NCI-H2107 treated with DMSO at 0.1 percent for 48 hours (cell line): Measurements from ENCODE around the gene CCM2L.

Experiments used
- DNase-seq: peaks from one replicate; lab custom pipeline; 2025; ENCODE audit not compliant: unreplicated experiment; lab: John Stamatoyannopoulos, UW

Gene CCM2L

DNA sequence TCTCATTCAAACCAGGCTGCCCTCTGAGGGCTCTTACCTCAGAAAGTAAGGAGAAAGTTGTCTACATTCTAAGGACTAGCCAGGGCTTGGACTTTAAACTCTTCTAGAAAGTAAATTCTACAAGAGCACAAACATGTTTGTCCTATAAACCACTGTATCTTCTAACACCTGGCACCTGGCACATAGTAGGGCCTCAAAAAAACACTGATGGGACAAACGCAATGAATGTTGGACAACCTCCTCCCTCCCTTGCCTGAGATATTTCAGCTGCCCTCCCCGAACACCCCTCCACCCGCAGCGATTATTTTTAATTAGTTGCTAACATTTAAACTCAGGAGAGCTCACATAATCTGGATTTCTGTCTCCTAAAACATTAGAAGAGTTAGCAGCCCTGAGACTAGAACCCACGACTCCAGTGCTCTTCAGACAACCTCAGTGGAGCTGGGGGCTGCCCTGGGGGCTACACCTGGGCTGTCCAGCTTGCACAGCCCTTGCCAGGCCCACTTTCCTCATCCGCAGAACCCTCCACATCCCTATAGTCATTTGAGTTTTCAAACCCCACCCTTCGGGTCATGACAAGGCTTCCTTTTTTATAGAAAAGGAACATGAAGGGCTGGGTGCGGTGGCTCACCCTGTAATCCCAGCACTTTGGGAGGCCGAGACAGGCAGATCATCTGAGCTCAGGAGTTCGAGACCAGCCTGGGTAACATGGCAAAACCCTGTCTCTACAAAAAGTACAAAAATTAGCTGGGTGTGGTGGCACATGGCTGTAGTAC, 46.7 kb downstream of the CCM2L start:
- no peak for DNase-seq

DNA sequence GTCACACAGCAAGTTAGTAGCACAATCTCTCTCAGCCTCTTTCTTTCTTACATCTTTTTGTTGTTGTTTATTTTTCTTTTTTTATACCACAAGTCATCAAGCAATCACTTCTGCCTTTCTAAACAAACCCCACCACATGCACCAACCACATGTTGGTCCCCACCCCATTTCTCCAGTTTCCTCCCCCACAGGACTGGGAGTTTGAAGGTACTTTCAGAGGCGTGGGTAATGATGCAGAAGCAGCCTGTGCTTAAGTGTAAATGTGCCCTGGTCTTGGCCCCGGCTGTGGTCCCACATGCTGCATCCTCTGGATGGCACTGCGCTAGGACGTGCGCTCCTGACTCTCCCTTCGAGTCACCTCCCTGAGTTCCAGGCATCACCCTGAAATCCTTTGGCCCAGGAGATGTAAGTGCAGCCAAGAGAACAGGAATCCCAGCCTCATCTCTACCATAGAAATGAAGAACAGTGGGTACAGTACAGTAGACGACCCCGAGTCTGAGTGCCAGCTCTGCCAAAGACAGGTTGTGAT, 47.5 kb downstream of the CCM2L start:
- no peak for DNase-seq

DNA sequence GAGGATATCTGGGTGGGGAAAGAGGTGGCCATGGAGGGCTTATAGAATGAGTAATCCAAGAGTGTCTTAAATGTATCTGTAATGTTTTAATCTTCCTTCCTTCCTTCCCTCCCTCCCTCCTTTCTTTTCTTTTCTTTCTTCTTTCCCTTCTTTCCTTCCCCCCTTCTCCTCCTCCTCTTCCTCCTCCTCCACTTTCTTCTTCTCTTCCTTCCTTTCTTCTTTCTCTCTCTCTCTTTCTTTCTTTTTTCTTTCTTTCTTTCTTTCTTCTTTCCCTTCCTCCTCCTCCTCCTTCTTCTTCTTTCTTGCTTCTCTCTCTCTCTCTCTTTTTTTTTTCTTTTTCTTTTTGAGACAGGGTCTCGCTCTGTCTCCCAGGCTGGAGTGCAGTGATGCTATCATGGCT, 49.0 kb downstream of the CCM2L start:
- DNase-seq = no peak

DNA sequence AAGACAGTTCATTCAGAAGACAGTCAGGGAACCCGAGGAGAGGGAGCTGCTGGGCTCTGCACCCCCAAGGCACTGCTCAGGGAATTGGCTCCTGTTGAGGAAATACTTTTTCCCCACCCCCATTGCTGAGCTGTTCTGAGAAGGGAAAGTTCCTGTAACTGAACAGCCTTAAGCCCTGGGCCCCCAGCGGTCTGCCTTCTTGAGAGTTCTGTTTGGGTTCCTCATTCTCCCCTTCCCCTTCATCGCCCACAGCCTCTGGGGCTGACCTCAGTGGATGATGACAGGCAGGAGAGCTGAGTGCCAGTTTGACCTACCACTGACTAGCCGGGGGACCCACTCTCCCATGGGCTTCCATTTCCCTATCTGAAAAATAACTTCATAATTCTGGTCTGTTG, 52.5 kb downstream of the CCM2L start:
- DNase-seq = no peak

DNA sequence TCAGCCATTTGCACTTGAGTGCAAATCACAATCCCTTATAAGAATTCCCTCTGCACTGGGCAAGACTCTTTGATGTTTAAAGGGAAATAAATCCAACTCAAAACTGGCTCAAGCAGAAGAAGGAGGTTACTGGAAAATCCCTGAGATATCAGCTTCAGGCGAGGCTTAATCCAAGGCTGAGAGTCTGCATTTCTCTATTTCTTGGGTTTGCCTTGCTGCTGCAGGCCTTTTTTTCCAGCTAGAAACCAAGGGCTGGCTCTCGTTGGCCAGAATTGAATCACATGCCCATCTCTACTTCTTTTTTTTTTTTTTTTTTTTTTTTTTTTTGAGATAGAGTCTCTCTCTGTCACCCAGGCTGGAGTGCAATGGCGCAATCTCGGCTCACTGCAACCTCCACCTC, 53.5 kb downstream of the CCM2L start:
- DNase-seq = no peak

DNA sequence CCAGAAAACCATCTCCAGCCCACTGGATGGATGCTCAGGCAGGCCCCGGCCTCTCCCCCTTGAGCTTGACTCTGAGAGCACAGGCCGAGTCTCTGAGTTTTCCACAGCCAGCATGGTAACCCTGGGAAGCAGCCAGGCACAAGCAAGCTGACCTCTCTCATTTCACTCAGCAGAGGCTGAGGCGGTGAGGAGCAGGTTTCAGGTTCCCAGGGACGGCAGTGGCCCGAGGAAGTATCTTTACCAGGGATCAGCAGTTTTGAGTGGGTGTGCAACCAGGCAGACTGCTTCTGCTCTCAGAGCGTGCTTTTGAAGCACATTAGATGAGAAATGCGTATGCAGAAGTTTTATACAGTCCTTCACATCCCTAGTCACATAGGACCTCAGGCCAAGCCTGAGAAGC, 54.4 kb downstream of the CCM2L start:
- no peak for DNase-seq

DNA sequence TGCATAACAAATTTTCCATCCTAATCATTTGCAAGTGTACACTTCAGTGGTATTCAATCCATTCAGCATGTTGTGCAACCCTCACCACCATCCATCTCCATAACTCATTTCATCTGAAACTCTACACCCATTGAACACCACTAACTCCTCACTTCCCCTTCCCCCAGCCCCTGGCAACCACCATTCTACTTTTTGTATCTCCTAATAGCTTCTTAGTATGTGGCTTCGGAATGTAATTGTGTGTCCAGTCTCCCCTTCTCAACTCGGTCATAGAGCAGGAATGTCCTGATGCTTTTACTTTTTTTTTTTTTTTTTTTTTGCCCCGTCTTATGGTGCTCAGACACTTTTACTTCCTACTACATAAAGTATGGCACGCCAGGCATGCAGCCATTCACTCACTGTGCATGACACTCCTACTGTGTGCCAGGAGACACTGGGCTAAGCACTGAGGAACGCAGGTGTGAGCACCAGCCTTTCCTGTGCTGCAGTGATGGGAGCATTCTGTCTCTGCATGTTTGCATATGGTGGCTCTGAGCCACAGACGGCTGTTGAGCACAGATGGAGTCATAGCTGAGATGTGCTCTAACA, 57.1 kb downstream of the CCM2L start:
- no peak for DNase-seq

DNA sequence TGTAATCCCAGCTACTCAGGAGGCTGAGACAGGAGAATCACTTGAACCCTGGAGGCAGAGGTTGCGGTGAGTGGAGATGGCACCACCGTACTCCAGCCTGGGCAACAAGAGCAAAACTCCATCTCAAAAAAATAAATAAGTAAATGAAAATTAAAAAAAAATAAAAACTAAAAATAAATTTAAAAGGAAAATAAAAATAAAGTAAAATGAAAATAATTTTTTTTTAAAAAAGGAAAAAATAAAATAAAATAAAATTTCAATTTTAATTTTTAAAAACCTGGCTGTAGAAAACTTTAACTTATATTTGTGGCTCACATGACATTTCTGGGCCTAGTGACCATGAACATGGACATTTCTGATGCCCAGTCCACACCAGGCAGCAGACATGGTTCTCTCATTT, 57.9 kb downstream of the CCM2L start:
- DNase-seq = no peak

DNA sequence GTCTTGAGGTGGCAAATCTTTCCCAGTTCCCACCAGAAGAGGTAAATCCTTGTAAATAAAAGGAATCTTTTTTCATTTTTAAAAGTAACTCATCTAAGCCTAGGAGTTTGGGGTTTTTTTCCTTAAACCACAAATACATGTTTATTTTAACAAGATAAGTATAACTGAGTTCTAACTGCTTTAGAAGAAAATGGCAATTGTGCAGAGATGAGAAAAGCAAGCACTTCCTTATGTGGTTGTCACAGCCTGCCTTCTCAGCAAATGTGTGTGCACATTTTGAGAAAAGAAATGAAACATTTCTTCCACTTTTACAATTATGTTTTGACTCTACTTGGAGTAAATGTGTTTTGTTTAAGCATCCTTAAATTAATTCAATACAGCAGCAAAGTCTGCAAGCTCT, 59.5 kb downstream of the CCM2L start:
- DNase-seq = no peak

DNA sequence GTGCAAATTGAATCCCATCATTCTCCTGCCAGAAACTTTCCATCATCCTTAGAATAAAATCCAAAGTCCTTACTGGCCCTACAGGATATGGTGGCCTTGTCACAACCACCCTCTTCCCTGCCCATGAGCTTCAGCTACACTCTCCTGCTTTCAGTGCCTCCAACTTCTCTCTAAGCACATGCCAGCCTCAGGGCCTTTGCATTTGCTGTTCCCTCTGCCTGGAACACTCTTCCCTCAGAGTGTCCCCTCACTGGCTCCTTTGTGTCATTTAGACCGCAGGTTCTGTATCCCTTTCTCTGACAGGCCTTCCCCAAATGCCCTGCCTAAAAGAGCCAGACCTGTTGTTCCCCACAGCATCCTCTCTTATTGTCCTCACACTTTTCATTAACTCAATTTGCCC, 60.0 kb downstream of the CCM2L start:
- no peak for DNase-seq

DNA sequence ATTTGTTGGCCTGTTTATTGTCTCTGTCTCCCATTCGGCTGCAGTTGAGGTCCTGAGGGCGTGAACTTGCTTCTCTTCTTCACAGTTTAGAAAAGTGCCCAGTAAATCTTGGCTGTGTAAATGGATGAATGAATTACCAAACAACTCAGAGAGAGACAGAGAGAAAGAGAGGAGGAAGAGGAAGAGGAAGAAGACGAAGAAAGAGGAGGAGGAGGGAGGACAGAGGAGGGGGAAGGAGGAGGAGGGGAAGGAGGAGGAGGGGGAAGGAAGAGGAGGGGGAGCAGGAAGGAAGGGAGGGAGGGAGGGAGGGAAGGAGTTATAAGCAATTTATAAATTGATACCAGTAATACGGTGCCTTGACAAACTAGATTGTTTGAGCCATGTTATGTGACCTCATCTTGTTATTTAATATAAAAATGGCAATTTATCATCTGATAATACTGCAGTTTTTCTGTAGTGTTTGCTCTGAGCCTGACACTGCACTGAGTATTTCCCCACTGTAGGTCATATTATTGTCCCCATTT, 60.5 kb downstream of the CCM2L start:
- no peak for DNase-seq

DNA sequence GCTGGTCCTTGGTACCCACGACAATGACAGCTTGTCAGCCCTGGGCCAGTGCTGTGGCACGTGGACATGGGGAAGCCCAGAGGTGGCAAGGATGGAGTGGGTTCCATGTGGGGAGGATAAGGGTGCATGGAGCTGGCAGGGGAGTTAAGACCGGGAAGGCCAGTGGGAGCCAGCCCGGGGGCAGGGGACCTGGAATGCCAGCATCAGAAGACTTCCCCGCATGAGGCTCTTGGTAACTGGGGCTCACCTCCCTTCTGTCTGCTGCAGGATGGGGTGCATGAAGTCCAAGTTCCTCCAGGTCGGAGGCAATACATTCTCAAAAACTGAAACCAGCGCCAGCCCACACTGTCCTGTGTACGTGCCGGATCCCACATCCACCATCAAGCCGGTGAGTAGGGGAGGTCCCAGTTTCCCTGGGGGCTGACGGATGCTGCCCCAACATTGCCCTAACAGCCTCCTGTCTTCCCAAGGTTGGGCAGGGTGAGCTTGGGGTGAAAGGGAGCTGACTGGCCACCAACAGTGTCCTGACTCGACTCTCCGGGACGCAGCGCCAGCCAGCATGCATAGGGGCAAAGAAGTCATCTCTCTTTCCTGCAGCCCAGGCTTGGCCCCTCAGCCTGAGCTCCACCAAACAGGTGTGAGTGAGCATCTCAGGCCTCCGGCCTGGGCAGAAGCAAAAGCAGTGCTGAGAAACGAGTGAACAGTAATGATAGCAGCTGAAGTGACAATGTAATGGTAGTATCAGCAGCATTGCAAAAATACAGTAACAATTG, 61.3 kb downstream of the CCM2L start:
- DNase-seq = no peak

DNA sequence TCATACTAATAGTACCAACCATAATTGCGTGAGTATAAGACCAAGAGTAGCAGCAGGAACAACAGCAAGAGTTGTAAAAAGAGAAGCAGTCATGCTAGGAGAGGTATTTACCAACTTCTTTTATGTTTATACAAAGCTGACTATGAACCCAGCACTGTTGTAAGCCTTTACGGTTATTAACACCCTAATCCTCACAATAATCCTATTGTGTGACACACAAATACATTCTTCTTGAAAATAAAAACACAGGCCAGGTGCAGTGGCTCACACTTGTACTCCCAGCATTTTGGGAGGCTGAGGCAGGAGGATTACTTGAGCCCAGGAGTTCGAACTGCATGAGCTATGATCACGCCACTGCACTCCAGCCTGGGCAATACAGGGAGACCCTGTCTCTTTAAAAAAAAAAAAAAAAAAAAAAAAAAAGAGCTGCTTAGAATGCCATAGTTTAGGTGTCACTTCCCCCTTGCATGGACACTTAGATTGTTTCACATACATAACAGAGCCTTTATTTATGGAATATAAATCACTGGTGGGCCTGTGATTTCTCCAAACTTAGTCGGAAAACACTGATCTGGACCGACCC, 62.0 kb downstream of the CCM2L start:
- DNase-seq = no peak

DNA sequence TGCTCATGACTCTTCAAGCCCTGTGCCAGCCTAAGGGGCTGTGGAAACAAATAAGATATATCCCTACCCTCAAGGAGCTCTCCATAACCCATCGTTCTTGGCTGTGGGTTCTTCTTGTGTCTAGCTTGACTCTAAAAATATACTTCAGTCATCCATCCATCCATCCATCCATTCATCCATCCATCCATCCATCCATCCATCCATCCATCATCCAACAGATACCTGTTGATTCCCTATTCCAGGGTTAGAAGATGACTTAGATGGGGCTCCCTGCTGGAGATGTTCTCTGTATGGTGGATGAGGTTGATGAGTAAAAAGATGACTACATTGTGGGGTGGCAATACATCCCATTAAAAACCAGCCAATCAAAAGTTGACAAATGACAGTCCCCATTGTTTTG, 65.3 kb downstream of the CCM2L start:
- no peak for DNase-seq

DNA sequence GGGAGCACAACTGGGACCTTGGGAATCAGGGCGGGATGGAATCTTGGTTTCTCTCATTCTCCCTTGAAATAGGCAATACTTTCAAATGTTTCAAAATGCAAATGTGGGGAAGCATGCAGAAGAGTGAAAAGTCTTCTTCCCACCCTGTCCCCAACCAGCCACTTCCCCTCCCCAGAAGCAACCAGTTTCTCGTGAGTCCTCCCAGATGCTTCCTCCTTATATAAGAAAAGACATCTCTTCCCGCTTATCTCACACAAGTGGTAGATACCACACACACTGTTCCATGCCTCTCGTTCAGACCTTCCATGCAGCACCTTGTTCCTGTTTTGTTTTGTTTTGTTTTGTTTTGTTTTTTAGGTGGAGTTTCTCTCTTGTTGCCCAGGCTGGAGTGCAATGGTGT, 67.0 kb downstream of the CCM2L start:
- DNase-seq = no peak

DNA sequence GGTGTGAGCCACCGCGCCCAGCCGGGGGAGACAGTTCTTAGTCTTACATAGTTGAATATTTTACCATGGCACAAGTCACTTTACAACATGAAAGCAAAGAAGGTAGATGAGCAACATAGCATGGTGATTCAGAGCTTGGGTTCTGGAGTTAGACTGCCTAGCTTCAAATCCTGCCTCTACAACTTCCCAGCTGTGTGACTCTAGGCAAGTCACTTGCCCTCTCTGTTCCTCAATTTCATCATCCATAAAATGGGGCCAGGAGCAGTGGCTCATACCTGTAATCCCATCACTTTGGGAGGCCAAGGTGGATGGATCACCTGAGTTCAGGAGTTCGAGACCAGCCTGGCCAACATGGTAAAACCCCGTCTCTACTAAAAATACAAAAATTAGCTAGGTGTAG, 68.1 kb downstream of the CCM2L start:
- DNase-seq = no peak

DNA sequence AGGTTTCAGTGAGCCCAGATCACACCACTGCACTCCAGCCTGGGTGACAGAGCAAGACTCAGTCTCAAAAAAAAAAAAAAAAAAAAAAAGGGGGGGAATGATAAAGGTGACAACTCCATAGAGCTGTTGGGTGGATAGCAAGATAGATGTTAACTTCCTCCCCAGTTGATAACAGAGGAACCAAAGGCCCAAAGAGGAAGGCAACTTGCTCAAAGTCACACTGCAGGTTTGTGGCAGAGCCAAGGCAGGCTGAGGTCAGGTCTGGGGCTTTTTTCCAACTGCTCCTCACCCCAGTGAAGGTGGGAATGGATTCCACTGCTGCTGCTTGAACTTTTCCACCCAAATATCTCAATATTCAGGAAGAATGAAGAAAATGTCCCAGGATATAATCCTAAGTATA, 68.6 kb downstream of the CCM2L start:
- DNase-seq = no peak

DNA sequence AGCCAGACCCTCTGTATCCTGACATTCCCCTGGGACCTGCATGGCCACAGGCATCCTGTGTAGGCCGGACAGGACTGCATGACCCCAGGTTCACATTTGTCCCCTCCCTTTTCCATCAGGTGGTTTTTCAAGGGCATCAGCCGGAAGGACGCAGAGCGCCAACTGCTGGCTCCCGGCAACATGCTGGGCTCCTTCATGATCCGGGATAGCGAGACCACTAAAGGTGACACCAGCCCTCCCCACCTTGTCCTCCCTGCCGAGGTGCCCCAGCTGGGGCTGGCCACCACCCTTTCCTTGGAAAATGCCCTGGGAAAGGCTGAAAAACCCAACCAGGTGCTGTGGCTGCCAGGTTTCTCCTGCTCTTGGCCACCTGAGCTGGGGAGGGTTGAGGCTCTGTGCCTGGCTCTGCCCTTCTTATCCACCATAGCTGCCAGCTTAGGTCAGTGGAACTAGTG, 69.4 kb downstream of the CCM2L start:
- no peak for DNase-seq

DNA sequence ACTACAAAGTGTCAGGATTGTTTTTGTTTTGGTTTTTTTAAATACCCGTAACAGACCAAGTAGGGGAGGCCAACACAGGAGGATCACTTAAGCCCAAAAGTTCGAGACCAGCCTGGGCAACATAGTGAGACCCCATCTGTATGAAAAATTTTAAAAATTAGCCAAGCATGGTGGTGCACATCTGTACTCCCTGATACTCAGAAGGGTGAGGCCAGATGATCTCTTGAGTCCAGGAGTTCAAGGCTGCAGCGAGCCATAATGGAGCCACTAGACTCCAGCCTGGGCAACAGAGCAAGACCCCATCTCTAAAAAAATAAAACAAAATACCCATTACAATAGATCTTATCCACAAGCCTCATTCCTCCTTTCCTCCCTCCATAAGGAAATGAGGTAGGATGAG, 70.5 kb downstream of the CCM2L start:
- no peak for DNase-seq
